GM19397 (cell line): ENCODE measurements around the gene SENP5.

Experiments
- ATAC-seq: cut with Tn5 transposase; IDR thresholded peaks from one replicate; pipeline ENCODE4 v1.9.1; 2021; ENCODE audit warnings: mild to moderate bottlenecking, moderate library complexity; ENCODE audit not compliant: unreplicated experiment

Gene SENP5

GRCh38 chr3:196966526-196967401, 99.0 kb downstream of the SENP5 start:
- no peak for ATAC-seq

GRCh38 chr3:196967412-196968232, 99.9 kb downstream of the SENP5 start:
- ATAC-seq = no peak

GRCh38 chr3:196968233-196969133, 100.8 kb downstream of the SENP5 start, which contains the start of gene PIGZ:
Gene PIGZ (minus strand): TSS chr3:196968833. CDS start chr3:196952031, 16,802 bp downstream.
- ATAC-seq = peak; percentile 67

- peak; percentile 42 for ATAC-seq
Observed at GRCh38 chr3:196969134-196969659, 101.5 kb downstream of the SENP5 start.

GRCh38 chr3:196969660-196970546, 102.2 kb downstream of the SENP5 start:
- peak; percentile 64 for ATAC-seq

GRCh38 chr3:196970547-196971093, 102.9 kb downstream of the SENP5 start:
- ATAC-seq = no peak

GRCh38 chr3:196971094-196971698, 103.5 kb downstream of the SENP5 start:
- ATAC-seq = no peak

- no peak for ATAC-seq
Observed at GRCh38 chr3:196974661-196975060, 106.9 kb downstream of the SENP5 start.

- no peak for ATAC-seq
Observed at GRCh38 chr3:196975349-196975748, 107.6 kb downstream of the SENP5 start.

- no peak for ATAC-seq
Observed at GRCh38 chr3:196976941-196977340, 109.2 kb downstream of the SENP5 start.

- no peak for ATAC-seq
Observed at GRCh38 chr3:196979545-196979944, 111.8 kb downstream of the SENP5 start.

GRCh38 chr3:196981657-196982056, 113.9 kb downstream of the SENP5 start:
- ATAC-seq = no peak

- ATAC-seq = no peak
Observed at GRCh38 chr3:196983186-196983585, 115.5 kb downstream of the SENP5 start.
